Activated naive CD8-positive, alpha-beta T cell treated with anti-CD3 and anti-CD28 coated beads for 36 hours (primary cell): Measurements from ENCODE around the gene ZGPAT. TPM values are rescaled to one million over a fixed set of nuclear protein-coding genes. Genes with fewer than 3 reads are reported as not detected.

Experiments
- DNase-seq: peaks from one replicate; pipeline ENCODE4 v3.0.0; 2021
- H3K27ac Mint-ChIP-seq: one replicate; pipeline ENCODE4 v1.8.0; 2022; ENCODE audit warnings: mild to moderate bottlenecking, moderate library complexity, mixed read lengths
- H3K27me3 Mint-ChIP-seq: one replicate; pipeline ENCODE4 v1.8.0; 2022; ENCODE audit warnings: mild to moderate bottlenecking, mixed read lengths
- H3K36me3 Mint-ChIP-seq: one replicate; pipeline ENCODE4 v1.8.0; 2021; ENCODE audit warnings: mild to moderate bottlenecking, mixed read lengths
- H3K4me1 Mint-ChIP-seq: one replicate; pipeline ENCODE4 v1.8.0; 2021; ENCODE audit warnings: mixed read lengths
- H3K4me3 Mint-ChIP-seq: one replicate; pipeline ENCODE4 v1.8.0; 2022; ENCODE audit warnings: mild to moderate bottlenecking, moderate library complexity, mixed read lengths
- H3K9me3 Mint-ChIP-seq: one replicate; pipeline ENCODE4 v1.8.0; 2022; ENCODE audit warnings: mixed read lengths
- total RNA-seq, 2 experiments: library from RNA; stranded (reverse); gene quantifications; one replicate each; pipeline ENCODE4 v1.2.3, GENCODE V29; 2021

The ZGPAT gene
- total RNA-seq, 2 experiments from 2014 or later = 22.0 to 22.1 TPM

DNA sequence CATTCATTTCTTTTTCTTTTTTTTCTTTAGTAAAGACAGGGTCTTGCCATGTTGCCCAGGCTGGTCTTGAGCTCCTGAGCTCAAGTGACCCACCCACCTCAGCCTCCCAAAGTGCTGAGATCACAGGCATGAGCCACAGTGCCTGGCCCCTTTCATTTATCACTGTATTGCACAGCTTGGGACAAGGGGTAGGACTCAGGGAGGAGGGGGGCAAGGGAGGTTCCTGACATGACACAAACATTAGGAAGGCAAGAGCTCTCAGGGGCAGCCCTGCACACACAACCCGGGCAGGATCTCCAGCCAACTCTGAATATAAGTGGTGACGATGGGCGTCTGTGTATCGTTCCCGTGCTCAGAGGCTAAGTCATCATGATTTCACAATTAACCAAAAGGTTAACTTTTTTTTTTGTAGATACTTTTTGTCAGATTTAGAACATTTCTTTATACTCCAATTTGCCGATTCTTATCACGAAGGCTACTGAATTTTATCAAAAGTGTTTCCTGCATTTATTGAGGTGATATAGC lies 51.6 kb downstream of the ZGPAT start:
- Mint-ChIP-seq H3K4me3 (no peak overlapping the region), H3K27me3 (no peaks in the 10 kb centered on the region), H3K9me3 (no peaks in the 10 kb centered on the region), H3K27ac (no peak overlapping the region), H3K4me1 (peaks cover 5% of the 10 kb centered on the region), H3K36me3 (no peaks in the 10 kb centered on the region)
- DNase-seq = no peak

DNA sequence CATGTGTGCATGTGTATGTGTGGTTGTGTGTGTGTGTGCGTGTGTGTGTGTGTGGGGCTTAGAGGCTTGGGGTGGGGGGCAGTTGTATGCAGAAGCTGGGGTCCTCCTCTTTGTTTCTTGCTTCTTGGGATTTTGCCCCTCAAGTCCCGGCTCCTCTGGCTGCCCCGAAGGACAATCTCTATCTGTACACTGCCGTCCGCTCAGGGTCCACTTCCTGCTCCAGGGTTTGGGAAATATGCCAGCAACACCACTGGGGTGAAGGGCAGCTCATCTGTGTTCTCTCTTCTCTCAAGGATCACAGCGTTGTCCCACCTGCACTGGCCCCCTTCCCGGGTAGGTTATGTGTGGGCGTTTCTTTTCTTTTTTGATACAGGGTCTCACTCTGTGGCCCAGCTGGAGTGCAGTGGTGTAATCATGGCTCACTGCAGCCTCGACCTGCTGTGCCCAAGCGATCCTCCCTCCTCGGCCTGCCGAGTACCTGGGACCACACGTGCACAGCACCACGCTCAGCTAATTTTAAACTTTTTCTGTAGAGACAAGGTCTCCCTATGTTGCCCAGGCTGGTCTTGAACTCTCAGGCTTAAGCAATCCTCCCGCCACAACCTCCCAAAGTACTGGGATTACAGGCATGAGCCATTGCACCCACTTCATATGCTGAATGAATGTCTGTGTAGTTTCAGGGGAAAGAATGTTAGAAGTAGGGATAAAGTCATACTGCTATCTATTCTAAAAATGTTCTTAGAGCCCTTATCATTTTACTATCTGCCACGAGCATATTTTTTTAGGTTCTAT lies 57.4 kb downstream of the ZGPAT start:
- Mint-ChIP-seq H3K4me3 (no peak overlapping the region), H3K4me1 (no peaks in the 10 kb centered on the region), H3K36me3 (no peaks in the 10 kb centered on the region), H3K27ac (no peak overlapping the region), H3K9me3 (no peaks in the 10 kb centered on the region), H3K27me3 (no peaks in the 10 kb centered on the region)
- DNase-seq = no peak

- DNase-seq = no peak
- Mint-ChIP-seq H3K9me3 (no peaks in the 10 kb centered on the region), H3K27ac (no peak overlapping the region), H3K36me3 (no peaks in the 10 kb centered on the region), H3K4me1 (no peaks in the 10 kb centered on the region), H3K27me3 (no peaks in the 10 kb centered on the region), H3K4me3 (no peak overlapping the region)
These were observed 58.1 kb downstream of the ZGPAT start for GRCh38 chr20:63765902-63766301.

DNA sequence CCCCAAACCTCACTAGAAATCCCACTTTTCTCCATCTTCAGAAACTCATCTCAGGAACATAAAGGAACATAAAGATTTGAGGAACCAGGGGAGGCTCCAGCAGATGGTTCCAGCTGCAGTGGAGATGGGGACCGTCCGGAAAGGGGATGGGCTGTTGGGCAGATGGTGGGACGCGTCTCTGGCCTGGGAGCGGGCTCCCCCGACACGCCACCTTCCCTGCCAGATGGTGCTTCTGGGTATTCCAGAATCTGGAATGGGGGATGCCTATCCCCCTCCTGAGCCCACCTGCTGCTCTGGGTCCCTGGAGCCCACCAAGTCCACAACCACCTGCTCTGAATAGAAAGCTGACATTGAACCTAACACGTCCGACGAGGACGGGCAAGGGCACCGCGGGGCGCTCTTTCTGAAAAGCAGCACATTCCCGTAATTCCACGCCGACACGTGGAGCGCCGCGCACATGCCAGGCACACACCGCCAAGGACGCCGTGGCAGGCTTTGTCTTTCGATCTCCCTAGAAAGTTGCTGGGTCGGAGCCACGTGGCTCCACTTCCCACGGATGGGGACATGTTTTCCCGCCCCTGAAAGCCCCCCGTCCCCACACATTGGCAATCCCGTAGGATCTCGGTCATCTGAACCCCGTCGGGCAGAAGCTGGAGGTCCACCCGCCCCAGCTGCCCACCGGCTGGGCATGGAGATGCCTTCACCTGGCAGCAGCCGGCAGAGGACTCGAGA lies 59.0 kb downstream of the ZGPAT start:
- Mint-ChIP-seq H3K4me3 (no peak overlapping the region), H3K4me1 (no peaks in the 10 kb centered on the region), H3K27me3 (no peaks in the 10 kb centered on the region), H3K9me3 (no peaks in the 10 kb centered on the region), H3K36me3 (no peaks in the 10 kb centered on the region), H3K27ac (no peak overlapping the region)
- no peak for DNase-seq

GRCh38 chr20:63767456-63767855 lies 59.6 kb downstream of the ZGPAT start:
- H3K4me3 Mint-ChIP-seq = no peak overlapping the region
- no peak overlapping the region for H3K27ac Mint-ChIP-seq
- H3K9me3 Mint-ChIP-seq = no peaks in the 10 kb centered on the region
- H3K36me3 Mint-ChIP-seq = no peaks in the 10 kb centered on the region
- DNase-seq = no peak
- no peaks in the 10 kb centered on the region for H3K4me1 Mint-ChIP-seq
- H3K27me3 Mint-ChIP-seq = no peaks in the 10 kb centered on the region

GRCh38 chr20:63767886-63768285 lies 60.0 kb downstream of the ZGPAT start:
- Mint-ChIP-seq H3K9me3 (no peaks in the 10 kb centered on the region), H3K27ac (no peak overlapping the region), H3K4me1 (no peaks in the 10 kb centered on the region), H3K36me3 (no peaks in the 10 kb centered on the region), H3K4me3 (no peak overlapping the region), H3K27me3 (no peaks in the 10 kb centered on the region)
- DNase-seq = no peak

DNA sequence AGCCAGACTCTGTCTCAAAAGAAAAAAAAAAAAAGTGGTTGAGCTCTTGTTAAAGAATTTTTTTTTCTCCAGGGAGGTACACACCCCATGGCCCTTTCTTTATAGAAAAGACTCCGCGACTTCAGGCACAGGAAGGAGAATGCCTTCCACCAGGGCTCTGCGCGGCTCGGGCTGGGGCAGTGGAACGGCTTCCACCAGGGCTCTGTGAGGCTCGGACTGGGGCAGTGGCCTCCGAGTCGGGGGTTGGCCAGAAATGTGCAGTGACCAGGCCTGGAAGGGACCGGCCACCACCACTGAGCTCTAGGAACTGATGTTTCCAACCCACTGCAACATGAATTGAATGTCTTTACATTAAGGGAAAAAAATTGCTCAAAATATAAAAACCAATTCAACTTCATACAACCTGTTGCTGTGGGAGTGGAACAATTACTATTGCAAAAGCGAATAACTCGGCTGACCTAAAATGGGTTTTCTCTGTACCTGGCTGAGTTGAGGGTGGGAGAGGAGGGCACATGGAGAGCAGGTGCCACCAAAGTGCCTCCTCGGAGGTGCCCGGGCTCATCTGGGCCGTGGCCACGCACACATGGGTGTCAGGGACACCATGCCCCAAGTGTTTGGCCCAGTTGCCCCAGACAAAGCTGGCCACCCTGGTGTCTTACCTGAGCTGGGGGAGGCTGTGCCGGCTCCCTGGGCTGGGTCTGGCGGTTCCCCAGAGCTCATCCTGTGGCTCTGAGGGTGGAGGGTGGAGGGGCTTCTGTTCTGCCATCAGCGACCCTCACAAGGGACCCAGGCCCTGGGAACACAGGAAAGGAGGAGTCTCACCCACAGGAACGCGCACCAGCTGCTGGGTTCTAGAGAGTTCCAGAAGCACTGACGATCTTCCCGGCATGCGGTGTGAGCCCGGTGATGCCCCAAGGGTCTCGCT lies 61.0 kb downstream of the ZGPAT start:
- no peak overlapping the region for H3K27ac Mint-ChIP-seq
- H3K9me3 Mint-ChIP-seq = no peaks in the 10 kb centered on the region

DNA sequence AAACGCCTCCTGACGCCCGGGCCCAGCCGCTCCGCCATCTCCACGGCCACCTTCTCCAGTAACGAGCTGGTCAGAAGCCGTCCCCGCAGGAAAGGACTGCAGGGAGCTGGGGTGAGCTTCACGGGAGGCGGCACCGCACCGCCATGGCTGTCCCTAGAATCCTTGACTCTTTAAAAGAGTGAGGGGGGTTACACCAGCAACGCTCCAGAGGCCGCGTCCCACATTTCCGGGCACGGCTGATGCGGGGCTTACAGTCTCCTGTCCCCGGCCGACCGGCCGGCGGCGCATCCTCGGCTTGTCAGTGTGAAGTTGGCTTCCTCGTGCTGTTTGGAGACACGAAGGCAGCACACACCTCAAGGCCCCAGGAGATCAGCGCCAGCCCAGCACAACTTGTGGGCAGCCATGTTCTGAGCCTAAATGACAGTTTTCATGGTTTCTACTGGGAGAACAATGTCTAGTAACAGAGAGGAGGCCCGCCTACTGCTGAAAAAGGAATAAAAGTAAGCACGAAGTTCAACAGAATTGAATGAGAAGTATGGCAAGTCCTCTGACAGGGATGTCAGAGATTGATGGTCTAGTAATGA lies 62.1 kb downstream of the ZGPAT start:
- DNase-seq = no peak
- no peaks in the 10 kb centered on the region for H3K36me3 Mint-ChIP-seq
- H3K4me3 Mint-ChIP-seq = no peak overlapping the region
- H3K27ac Mint-ChIP-seq = peak overlapping the region; percentile 48
- H3K9me3 Mint-ChIP-seq = no peaks in the 10 kb centered on the region
- H3K27me3 Mint-ChIP-seq = no peaks in the 10 kb centered on the region
- H3K4me1 Mint-ChIP-seq = peaks cover 1% of the 10 kb centered on the region

More for the DNA sequence above, 61.0 kb downstream of the ZGPAT start:
- Mint-ChIP-seq H3K4me3 (no peak overlapping the region), H3K27me3 (no peaks in the 10 kb centered on the region), H3K4me1 (no peaks in the 10 kb centered on the region), H3K36me3 (no peaks in the 10 kb centered on the region)
- no peak for DNase-seq

- DNase-seq = no peak
- no peaks in the 10 kb centered on the region for H3K36me3 Mint-ChIP-seq
- H3K4me1 Mint-ChIP-seq = peaks cover 1% of the 10 kb centered on the region
- H3K27ac Mint-ChIP-seq = no peak overlapping the region
- no peaks in the 10 kb centered on the region for H3K9me3 Mint-ChIP-seq
- H3K27me3 Mint-ChIP-seq = no peaks in the 10 kb centered on the region
- H3K4me3 Mint-ChIP-seq = no peak overlapping the region
These were observed 63.3 kb downstream of the ZGPAT start for GRCh38 chr20:63771046-63771707.

DNA sequence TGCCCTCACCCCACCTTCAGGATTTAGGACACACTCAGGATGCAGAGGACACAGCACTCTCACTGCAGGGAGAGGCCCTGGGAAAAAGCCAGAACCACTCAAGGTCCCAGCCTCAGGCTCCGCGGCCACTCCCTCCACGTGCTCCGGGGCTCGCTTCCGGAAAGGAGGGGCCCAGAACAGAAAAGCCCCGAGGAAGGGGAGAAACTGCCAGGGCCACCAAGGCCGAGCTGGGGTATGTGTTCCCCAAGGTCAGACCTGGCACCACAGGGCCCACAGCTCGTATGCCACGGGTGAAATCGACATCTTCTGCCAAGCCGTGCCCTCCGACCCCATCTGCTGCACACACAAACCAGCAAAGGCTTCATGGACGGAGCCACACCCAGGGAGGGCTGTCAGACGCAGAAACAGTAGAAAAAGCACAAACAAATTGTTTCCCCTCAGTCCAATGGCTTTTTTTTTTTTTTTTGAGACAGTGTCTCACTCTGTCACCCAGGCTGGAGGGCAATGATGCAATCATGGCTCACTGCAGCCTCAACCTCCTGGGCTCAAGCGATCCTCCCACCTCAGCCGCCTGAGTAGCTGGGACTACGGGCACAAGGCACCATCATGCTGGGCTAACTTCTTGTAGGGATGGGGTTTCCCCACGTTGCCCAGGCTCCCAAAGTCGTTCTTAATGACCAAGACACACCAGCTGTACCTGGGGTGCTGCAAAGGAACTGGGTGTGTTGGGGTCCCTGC lies 65.1 kb downstream of the ZGPAT start:
- H3K4me3 Mint-ChIP-seq = no peak overlapping the region
- H3K27me3 Mint-ChIP-seq = no peaks in the 10 kb centered on the region
- no peak overlapping the region for H3K27ac Mint-ChIP-seq
- peaks cover 1% of the 10 kb centered on the region for H3K4me1 Mint-ChIP-seq
- no peaks in the 10 kb centered on the region for H3K36me3 Mint-ChIP-seq
- DNase-seq = no peak
- no peaks in the 10 kb centered on the region for H3K9me3 Mint-ChIP-seq

- Mint-ChIP-seq H3K4me3 (no peak overlapping the region), H3K9me3 (no peaks in the 10 kb centered on the region), H3K27ac (no peak overlapping the region), H3K36me3 (no peaks in the 10 kb centered on the region), H3K27me3 (no peaks in the 10 kb centered on the region), H3K4me1 (peaks cover 1% of the 10 kb centered on the region)
- DNase-seq = no peak
These were observed 65.9 kb downstream of the ZGPAT start for GRCh38 chr20:63773571-63774241.

GRCh38 chr20:63774306-63774705 lies 66.5 kb downstream of the ZGPAT start:
- H3K36me3 Mint-ChIP-seq = no peaks in the 10 kb centered on the region
- DNase-seq = no peak
- H3K4me1 Mint-ChIP-seq = peaks cover 1% of the 10 kb centered on the region
- no peaks in the 10 kb centered on the region for H3K27me3 Mint-ChIP-seq
- no peaks in the 10 kb centered on the region for H3K9me3 Mint-ChIP-seq
- H3K4me3 Mint-ChIP-seq = no peak overlapping the region
- H3K27ac Mint-ChIP-seq = no peak overlapping the region
